ENCODE results near the gene NEGR1. TPM values are rescaled to one million over a fixed set of nuclear protein-coding genes. Genes with fewer than 3 reads are reported as not detected.

NEGR1 gene
- total and polyA plus RNA-seq, 2 donors (not counting 3 experiments of a cell fraction or from before 2014, with no cell fraction given): 6.8 to 21.8 TPM

DNA sequence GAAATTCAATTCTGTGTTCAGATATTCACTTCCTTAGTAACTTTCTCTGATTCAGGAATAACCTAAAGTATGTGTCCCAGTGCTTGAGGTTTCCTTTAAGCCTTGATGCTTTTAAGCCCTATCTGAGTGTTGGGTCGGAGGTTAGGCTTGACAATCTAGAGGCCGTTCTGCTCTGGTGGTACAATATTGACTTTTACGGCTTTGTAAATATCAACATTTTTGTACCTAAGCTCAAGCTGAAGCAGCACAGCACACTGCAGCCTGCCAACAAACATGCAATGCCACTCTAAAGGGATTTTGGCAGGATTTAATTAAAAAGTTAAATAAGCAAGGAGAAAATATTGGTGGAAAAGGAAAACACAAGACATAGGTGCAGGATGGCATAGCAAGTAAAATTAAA, 279.2 kb downstream of the NEGR1 start:
- H3K27ac ChIP-seq (ENCODE audit: insufficient read depth, low read depth, low read length): no peak overlapping the region
- dilution Hi-C loops (cut with MboI; ENCODE audit: extremely low pct_ligation_motif_present, low sequenced_read_pairs) (no loop called here), intact Hi-C loops (cut with micrococcal nuclease) (no loop called here)
- H3K9ac ChIP-seq (replicated peaks; ENCODE audit: extremely low read depth, insufficient read depth, low read length): no peak overlapping the region
- H3K27me3 ChIP-seq (ENCODE audit: control insufficient read depth in 2 of 2, insufficient read depth in 2 of 2, low read length in 2 of 2): no peaks in the 10 kb centered on the region
- H3K4me2 ChIP-seq (ENCODE audit: insufficient read depth, low read length): no peak overlapping the region
- no peak for FAIRE-seq
- CTCF ChIA-PET: interaction anchor here (0.7 to 1.2 kb wide), 2 partner anchors 12 to 21 kb away, joined by 3 read pairs; no protein-coding TSS in a partner anchor
- TF ChIP-seq, protein P1, sequence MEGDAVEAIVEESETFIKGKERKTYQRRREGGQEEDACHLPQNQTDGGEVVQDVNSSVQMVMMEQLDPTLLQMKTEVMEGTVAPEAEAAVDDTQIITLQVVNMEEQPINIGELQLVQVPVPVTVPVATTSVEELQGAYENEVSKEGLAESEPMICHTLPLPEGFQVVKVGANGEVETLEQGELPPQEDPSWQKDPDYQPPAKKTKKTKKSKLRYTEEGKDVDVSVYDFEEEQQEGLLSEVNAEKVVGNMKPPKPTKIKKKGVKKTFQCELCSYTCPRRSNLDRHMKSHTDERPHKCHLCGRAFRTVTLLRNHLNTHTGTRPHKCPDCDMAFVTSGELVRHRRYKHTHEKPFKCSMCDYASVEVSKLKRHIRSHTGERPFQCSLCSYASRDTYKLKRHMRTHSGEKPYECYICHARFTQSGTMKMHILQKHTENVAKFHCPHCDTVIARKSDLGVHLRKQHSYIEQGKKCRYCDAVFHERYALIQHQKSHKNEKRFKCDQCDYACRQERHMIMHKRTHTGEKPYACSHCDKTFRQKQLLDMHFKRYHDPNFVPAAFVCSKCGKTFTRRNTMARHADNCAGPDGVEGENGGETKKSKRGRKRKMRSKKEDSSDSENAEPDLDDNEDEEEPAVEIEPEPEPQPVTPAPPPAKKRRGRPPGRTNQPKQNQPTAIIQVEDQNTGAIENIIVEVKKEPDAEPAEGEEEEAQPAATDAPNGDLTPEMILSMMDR (IDR thresholded peaks at IDR 0.05; ENCODE audit: extremely low read depth in 1 of 2, insufficient read depth in 1 of 2, low read depth in 1 of 2, low read length in 2 of 2): no peak
- TF ChIP-seq GATA2 (IDR thresholded peaks at IDR 0.05; ENCODE audit: insufficient read depth, insufficient read length, low read depth, low read length) (no peak), FOS (IDR thresholded peaks at IDR 0.05; ENCODE audit: borderline replicate concordance, insufficient read depth, low read length) (no peak), POLR2A (IDR thresholded peaks at IDR 0.05; ENCODE audit: low read depth, low read length) (no peak), JUN (IDR thresholded peaks at IDR 0.05; ENCODE audit: borderline replicate concordance, insufficient read depth, insufficient read length, low read depth) (no peak), EZH2 (IDR thresholded peaks at IDR 0.05; ENCODE audit: borderline replicate concordance, low read depth, low read length, severe bottlenecking) (no peak), POLR2AphosphoS5 (IDR thresholded peaks at IDR 0.05; ENCODE audit: insufficient read depth, low read depth, low read length) (no peak), MAX (IDR thresholded peaks at IDR 0.05; ENCODE audit: insufficient read depth, insufficient read length) (no peak), MYC (IDR thresholded peaks at IDR 0.05; ENCODE audit: low read depth, low read length) (no peak)
- no peaks in the 10 kb centered on the region for H4K20me1 ChIP-seq (replicated peaks; ENCODE audit: control insufficient read depth, extremely low read depth, insufficient read depth, low read length)
- no peak overlapping the region for H2AFZ ChIP-seq (ENCODE audit: low read depth, low read length)
- H3K79me2 ChIP-seq (ENCODE audit: control insufficient read depth, insufficient read depth, low read length): no peaks in the 10 kb centered on the region
- H3K9me1 ChIP-seq (replicated peaks; ENCODE audit: control insufficient read depth, extremely low read depth, insufficient read depth, low read length): no peaks in the 10 kb centered on the region
- no peak for DNase-seq (ENCODE audit: low read depth, low spot score)
- POLR2A ChIA-PET: no interaction called here
- no peaks in the 10 kb centered on the region for H3K4me1 ChIP-seq (ENCODE audit: control insufficient read depth, extremely low read depth, insufficient read depth, low read length)
- no peaks in the 10 kb centered on the region for H3K9me3 ChIP-seq (replicated peaks; ENCODE audit: control insufficient read depth, insufficient read depth, low read length)
- H3K36me3 ChIP-seq (ENCODE audit: control insufficient read depth in 2 of 2, extremely low read depth in 1 of 2, insufficient read depth in 2 of 2, low read length in 2 of 2): no peaks in the 10 kb centered on the region
- no peak overlapping the region for H3K4me3 ChIP-seq (replicated peaks in 1 of 3; ENCODE audit: insufficient read depth in 1 of 3, low read depth in 1 of 3, low read length in 3 of 3)
- no TSS peak for BruUV-seq (replicated peaks)
